MM.1S (cell line): ENCODE data around the gene DUSP1.

Source experiments
- DNase-seq: peaks from one replicate; pipeline ENCODE4 v3.0.0-alpha.2; 2015
- H2AFZ ChIP-seq: fragments of 300-600 bp; sonication (generic); 2 replicates; pipeline ENCODE4 v1.6.0; 2016; ENCODE audit warnings: antibody characterized with exemption, low read length
- H3F3A ChIP-seq: fragments of 300-600 bp; sonication (generic); 2 replicates; pipeline ENCODE4 v1.6.1; 2016; ENCODE audit warnings: mild to moderate bottlenecking, antibody characterized with exemption, low read length, moderate library complexity, mixed read lengths; ENCODE audit not compliant: insufficient read depth
- H3K27ac ChIP-seq: fragments of 300-600 bp; sonication (generic); 2 replicates; pipeline ENCODE4 v1.5.1; 2016; ENCODE audit warnings: mild to moderate bottlenecking, low read length
- H3K27me3 ChIP-seq: fragments of 300-600 bp; sonication (generic); replicated peaks from 2 replicates; pipeline ENCODE4 v1.6.0; 2016; ENCODE audit warnings: low read length; ENCODE audit not compliant: insufficient read depth
- H3K36me3 ChIP-seq: fragments of 300-600 bp; sonication (generic); replicated peaks from 2 replicates; pipeline ENCODE4 v1.6.1; 2016; ENCODE audit warnings: mild to moderate bottlenecking, low read length, mixed read lengths; ENCODE audit not compliant: insufficient read depth
- H3K4me1 ChIP-seq: fragments of 300-600 bp; sonication (generic); 2 replicates; pipeline ENCODE4 v1.6.1; 2016; ENCODE audit warnings: low read length, mixed read lengths
- H3K4me2 ChIP-seq: fragments of 300-600 bp; sonication (generic); 2 replicates; pipeline ENCODE4 v1.6.0; 2016; ENCODE audit warnings: low read depth, low read length
- H3K4me3 ChIP-seq: fragments of 300-600 bp; sonication (generic); 2 replicates; pipeline ENCODE4 v1.5.1; 2016; ENCODE audit warnings: low read length, mixed read lengths
- H3K79me2 ChIP-seq: fragments of 300-600 bp; sonication (generic); 2 replicates; pipeline ENCODE4 v1.6.1; 2016; ENCODE audit warnings: mixed run types, low read length, mixed read lengths
- H3K9ac ChIP-seq: fragments of 300-600 bp; sonication (generic); 2 replicates; pipeline ENCODE4 v1.6.1; 2016; ENCODE audit warnings: low read length, mixed read lengths
- H3K9me2 ChIP-seq: fragments of 300-600 bp; sonication (generic); replicated peaks from 2 replicates; pipeline ENCODE4 v1.6.1; 2016; ENCODE audit warnings: mild to moderate bottlenecking, low read length, mixed read lengths; ENCODE audit not compliant: insufficient read depth
- H3K9me3 ChIP-seq: fragments of 300-600 bp; sonication (generic); replicated peaks from 2 replicates; pipeline ENCODE4 v1.6.1; 2016; ENCODE audit warnings: mild to moderate bottlenecking, low read length, mixed read lengths; ENCODE audit not compliant: insufficient read depth
- H4K20me1 ChIP-seq: fragments of 300-600 bp; sonication (generic); 2 replicates; pipeline ENCODE4 v1.6.1; 2016; ENCODE audit warnings: mild to moderate bottlenecking, low read length, moderate library complexity, mixed read lengths; ENCODE audit not compliant: insufficient read depth
- CTCF ChIP-seq: fragments of 300-600 bp; sonication (generic); IDR thresholded peaks from 2 replicates; pipeline ENCODE4 v1.5.1; 2016; ENCODE audit warnings: antibody characterized with exemption, low read length, mixed read lengths
- EZH2 ChIP-seq: fragments of 300-600 bp; sonication (generic); optimal IDR thresholded peaks from 2 replicates; pipeline ENCODE3; 2017; ENCODE audit warnings: low read depth, mild to moderate bottlenecking, antibody characterized with exemption, low read length, mixed read lengths
- EZH2phosphoT487 ChIP-seq: fragments of 300-600 bp; sonication (generic); IDR thresholded peaks from 2 replicates; pipeline ENCODE4 v1.6.1; 2018; ENCODE audit warnings: antibody characterized with exemption, low read length

DUSP1 gene

DNA sequence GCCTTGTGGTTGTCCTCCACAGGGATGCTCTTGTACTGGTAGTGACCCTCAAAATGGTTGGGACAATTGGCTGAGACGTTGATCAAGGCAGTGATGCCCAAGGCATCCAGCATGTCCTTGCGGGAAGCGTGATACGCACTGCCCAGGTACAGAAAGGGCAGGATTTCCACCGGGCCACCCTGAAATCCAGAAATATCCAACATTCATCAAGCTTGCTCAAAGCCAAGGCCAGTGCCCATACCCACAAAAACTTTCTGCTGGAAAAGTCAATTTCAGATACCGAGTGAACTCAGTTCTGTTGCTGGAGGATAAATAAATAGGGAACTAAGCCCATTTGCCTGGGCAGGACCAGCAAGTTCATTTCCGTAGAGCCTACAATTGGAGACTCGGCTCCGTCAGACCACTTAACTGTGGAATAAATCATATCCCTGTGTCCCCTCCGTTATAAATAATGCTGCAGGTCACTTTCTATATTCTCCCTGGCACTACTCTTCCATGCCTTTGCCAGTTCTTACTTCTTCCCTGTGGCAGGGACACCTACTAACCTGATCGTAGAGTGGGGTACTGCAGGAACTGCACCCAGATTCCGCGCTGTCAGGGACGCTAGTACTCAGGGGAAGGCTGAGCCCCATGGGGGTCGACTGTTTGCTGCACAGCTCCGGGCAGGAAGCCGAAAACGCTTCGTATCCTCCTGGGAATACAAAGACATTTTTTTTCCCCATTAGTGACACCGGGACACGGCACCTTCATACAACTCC is 1.2 kb downstream of the DUSP1 start:
- Histone ChIP-seq H3K79me2 (peaks cover 16% of the 10 kb centered on the region), H3F3A (peaks cover 38% of the 10 kb centered on the region), H4K20me1 (no peaks in the 10 kb centered on the region), H3K9ac (peak overlapping the region; percentile 100), H3K36me3 (no peaks in the 10 kb centered on the region), H3K9me3 (no peaks in the 10 kb centered on the region), H3K4me1 (peaks cover 32% of the 10 kb centered on the region), H2AFZ (no peak overlapping the region), H3K27ac (peak overlapping the region; percentile 98; the same call in 1 of the 2 replicates), H3K9me2 (no peaks in the 10 kb centered on the region), H3K27me3 (no peaks in the 10 kb centered on the region), H3K4me3 (peak overlapping the region; percentile 86), H3K4me2 (peak overlapping the region; percentile 91)
- no peak for TF ChIP-seq EZH2phosphoT487
- TF ChIP-seq CTCF = no peak
- TF ChIP-seq EZH2 = no peak
- DNase-seq = no peak

DNA sequence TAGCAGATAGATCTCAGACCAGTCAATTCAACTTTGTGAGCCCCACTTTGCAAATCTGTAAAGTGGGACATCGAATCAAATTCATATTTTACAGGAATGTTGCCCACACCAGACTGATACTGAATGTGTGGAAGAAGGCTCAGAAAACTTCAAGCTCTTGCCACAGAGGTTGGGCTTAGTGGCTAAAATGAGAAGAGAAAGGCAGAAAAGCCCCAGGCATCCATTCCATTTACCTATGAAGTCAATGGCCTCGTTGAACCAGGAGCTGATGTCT is 1.7 kb downstream of the DUSP1 start:
- H3K4me2 ChIP-seq = peak overlapping the region; percentile 91; the same call in 1 of the 2 replicates
- DNase-seq = no peak
- H3K9me2 ChIP-seq = no peaks in the 10 kb centered on the region
- no peaks in the 10 kb centered on the region for H3K9me3 ChIP-seq
- H3K79me2 ChIP-seq = peaks cover 16% of the 10 kb centered on the region
- H3K4me3 ChIP-seq = peak overlapping the region; percentile 86
- peaks cover 41% of the 10 kb centered on the region for H3F3A ChIP-seq
- H3K27ac ChIP-seq = peak overlapping the region; percentile 98; the same call in 1 of the 2 replicates
- TF ChIP-seq EZH2phosphoT487 (no peak), CTCF (no peak), EZH2 (no peak)
- no peaks in the 10 kb centered on the region for H3K36me3 ChIP-seq
- no peak overlapping the region for H2AFZ ChIP-seq
- peaks cover 36% of the 10 kb centered on the region for H3K4me1 ChIP-seq
- H3K27me3 ChIP-seq = no peaks in the 10 kb centered on the region
- peak overlapping the region; percentile 100; the same call in 1 of the 2 replicates for H3K9ac ChIP-seq
- no peaks in the 10 kb centered on the region for H4K20me1 ChIP-seq

- no peaks in the 10 kb centered on the region for H3K9me2 ChIP-seq
- peaks cover 41% of the 10 kb centered on the region for H3F3A ChIP-seq
- no peak overlapping the region; the same call in 1 of the 2 replicates for H3K9ac ChIP-seq
- TF ChIP-seq CTCF = no peak
- TF ChIP-seq EZH2phosphoT487 = no peak
- TF ChIP-seq EZH2 = no peak
- H3K36me3 ChIP-seq = no peaks in the 10 kb centered on the region
- peak overlapping the region; percentile 91; the same call in 1 of the 2 replicates for H3K4me2 ChIP-seq
- no peaks in the 10 kb centered on the region for H4K20me1 ChIP-seq
- no peak overlapping the region for H3K27ac ChIP-seq
- H3K4me1 ChIP-seq = peaks cover 36% of the 10 kb centered on the region
- no peak overlapping the region for H2AFZ ChIP-seq
- H3K79me2 ChIP-seq = peaks cover 16% of the 10 kb centered on the region
- H3K9me3 ChIP-seq = no peaks in the 10 kb centered on the region
- H3K4me3 ChIP-seq = peak overlapping the region; percentile 86; the same call in 1 of the 2 replicates
- H3K27me3 ChIP-seq = no peaks in the 10 kb centered on the region
- no peak for DNase-seq
These were observed 2.2 kb downstream of the DUSP1 start for GRCh38 chr5:172768573-172769341.
